Liver (tissue), 3 donors: ENCODE results near the gene CASQ1.

Experiments used
- CTCF ChIP-seq: fragments of 150-350 bp; IDR thresholded peaks from 2 replicates; pipeline ENCODE4 v1.5.1; 2017; ENCODE audit warnings: improper control_type of control experiment, low read depth, low read length; ENCODE audit not compliant: missing input control
- GABPA ChIP-seq, 2 donors: IDR thresholded peaks in 1 of 2; conservative IDR thresholded peaks in 1 of 2; 2 replicates each; pipeline ENCODE4 v1.6.1; 2016; ENCODE audit warnings: antibody characterized with exemption in 2 of 2, mild to moderate bottlenecking in 1 of 2, moderate library complexity in 1 of 2
- RAD21 ChIP-seq, 2 donors: IDR thresholded peaks; 2 replicates each; pipeline ENCODE4 v1.6.1; 2016; ENCODE audit warnings: antibody characterized with exemption in 2 of 2, mild to moderate bottlenecking in 2 of 2
- YY1 ChIP-seq: IDR thresholded peaks from 2 replicates; pipeline ENCODE4 v1.6.1; 2016; ENCODE audit warnings: antibody characterized with exemption, mild to moderate bottlenecking
- donor health status: healthy.
- donor health status: healthy.

GRCh38 chr1:160149716-160150115, 40.7 kb upstream of the CASQ1 start:
- TF ChIP-seq GABPA (IDR thresholded peaks at IDR 0.05 in 1 of 2, conservative IDR thresholded peaks at IDR 0.05 in 1 of 2) (no peak), CTCF (no peak), YY1 (no peak), RAD21 (IDR thresholded peaks at IDR 0.05) (no peak)
